A549 (cell line): Measurements from ENCODE around the gene MME. TPM values are rescaled to one million over a fixed set of nuclear protein-coding genes. Genes with fewer than 3 reads are reported as not detected.

ENCODE experiments used
- ATAC-seq, 2 experiments: fragments of 200-7000 bp in 1 of 2; fragments of >200 bp in 1 of 2; cut with Nextera tagmentation in 1 of 2; cut with Tn5 transposase in 1 of 2; 3 replicates each; pipeline versions ENCODE4 v1.8.0 to v1.9.1; 2018 to 2020; ENCODE audit warnings: mild to moderate bottlenecking in 1 of 2, moderate library complexity in 1 of 2
- CTCF ChIA-PET: fragments of 300-600 bp; sonication (Branson Sonifier 250); formaldehyde crosslinking; extraction: SDS; loops from one replicate; lab custom pipeline; 2021; ENCODE audit warnings: antibody characterized with exemption, inconsistent platforms; lab: Yijun Ruan, JAX
- POLR2A ChIA-PET: fragments of 350-600 bp; formaldehyde crosslinking; extraction: SDS; loops from one replicate; lab custom pipeline; 2021; ENCODE audit warnings: antibody characterized with exemption, inconsistent platforms; lab: Yijun Ruan, JAX
- DNase-seq, 2 experiments: peaks; one replicate each; pipeline versions ENCODE4 v3.0.0 to v3.0.0-alpha.2; 2011 to 2016; ENCODE audit warnings: low read depth in 1 of 2, low spot score in 1 of 2
- FAIRE-seq: peaks from 2 replicates; lab custom pipeline; 2011; peaks lifted over from hg19 to GRCh38; lab: Jason Lieb, UNC
- H3K27ac ChIP-seq, 2 experiments: fragments of >200 bp; sonication (Bioruptor Twin); formaldehyde crosslinking; 3 replicates each; pipeline ENCODE4 v1.5.1; 2016 to 2017
- H3K4me1 ChIP-seq: fragments of >200 bp; sonication (Bioruptor Twin); formaldehyde crosslinking; 3 replicates; pipeline ENCODE4 v1.6.1; 2016
- H3K4me2 ChIP-seq: fragments of >200 bp; sonication (Bioruptor Twin); formaldehyde crosslinking; 3 replicates; pipeline ENCODE4 v1.6.1; 2016
- H3K4me3 ChIP-seq: fragments of >200 bp; sonication (Bioruptor Twin); formaldehyde crosslinking; 3 replicates; pipeline ENCODE4 v1.5.1; 2016
- H3K9me3 ChIP-seq: fragments of >200 bp; sonication (Bioruptor Twin); formaldehyde crosslinking; 3 replicates; pipeline ENCODE4 v1.6.1; 2016
- CHD4 ChIP-seq: fragments of 200-600 bp; sonication (generic); IDR thresholded peaks from 2 replicates; pipeline ENCODE4 v1.6.1; 2016; ENCODE audit warnings: antibody characterized with exemption, mild to moderate bottlenecking, borderline replicate concordance
- EP300 ChIP-seq, 2 experiments: fragments of >200 bp; sonication (Bioruptor Twin); formaldehyde crosslinking; IDR thresholded peaks; 2 replicates in 1 of 2; 3 replicates in 1 of 2; pipeline ENCODE4 v1.6.1; 2016 to 2017
- FOSL2 ChIP-seq, 2 experiments: fragments of 450-650 bp in 1 of 2; fragments of >200 bp in 1 of 2; sonication (Bioruptor Twin) in 1 of 2; formaldehyde crosslinking; IDR thresholded peaks; 2 replicates each; pipeline versions ENCODE4 v1.5.0 to v1.6.1; 2016 to 2020; ENCODE audit warnings: mild to moderate bottlenecking in 1 of 2, moderate library complexity in 1 of 2
- FOXS1 ChIP-seq: fragments of 250-450 bp; sonication (Bioruptor Pico); IDR thresholded peaks from 2 replicates; pipeline ENCODE4 v1.5.0; 2020; ENCODE audit warnings: mild to moderate bottlenecking, moderate library complexity
- HDAC2 ChIP-seq: fragments of 200-600 bp; sonication (generic); IDR thresholded peaks from 2 replicates; pipeline ENCODE4 v1.6.1; 2016
- HES2 ChIP-seq: fragments of >200 bp; sonication (Bioruptor Twin); formaldehyde crosslinking; IDR thresholded peaks from 2 replicates; pipeline ENCODE4 v1.6.1; 2016
- HEYL ChIP-seq: fragments of 250-450 bp; sonication (Bioruptor Pico); IDR thresholded peaks from 2 replicates; pipeline ENCODE4 v1.8.0; 2021; ENCODE audit warnings: mild to moderate bottlenecking, moderate library complexity
- HOXA7 ChIP-seq: fragments of 250-450 bp; sonication (Bioruptor Pico); IDR thresholded peaks from 2 replicates; pipeline ENCODE4 v1.5.0; 2020; ENCODE audit warnings: mild to moderate bottlenecking, moderate library complexity
- JUN ChIP-seq, 2 experiments: fragments of >200 bp; sonication (Bioruptor Twin); formaldehyde crosslinking; IDR thresholded peaks; 2 replicates in 1 of 2; 3 replicates in 1 of 2; pipeline ENCODE4 v1.6.1; 2016 to 2017
- KDM5A ChIP-seq: fragments of 200-600 bp; sonication (generic); IDR thresholded peaks from 2 replicates; pipeline ENCODE4 v1.6.1; 2016; ENCODE audit warnings: antibody characterized with exemption, mild to moderate bottlenecking
- MAFK ChIP-seq: fragments of 450-650 bp; IDR thresholded peaks from 2 replicates; pipeline ENCODE4 v1.6.1; 2014; ENCODE audit not compliant: partially characterized antibody
- NR3C1 ChIP-seq: fragments of >200 bp; sonication (Bioruptor Twin); formaldehyde crosslinking; IDR thresholded peaks from 3 replicates; pipeline ENCODE4 v1.6.1; 2017
- PBX3 ChIP-seq: IDR thresholded peaks from 2 replicates; pipeline ENCODE4 v1.6.1; 2012
- PHF8 ChIP-seq: fragments of 200-600 bp; sonication (generic); IDR thresholded peaks from 2 replicates; pipeline ENCODE4 v1.6.1; 2016; ENCODE audit warnings: low read depth, mild to moderate bottlenecking, antibody characterized with exemption, moderate library complexity, borderline replicate concordance
- POLR2AphosphoS2 ChIP-seq: conservative IDR thresholded peaks from 2 replicates; pipeline ENCODE4 v1.6.1; 2012; ENCODE audit warnings: low read length, improper control_type of control experiment, inconsistent platforms
- RCOR1 ChIP-seq: fragments of 150-350 bp; IDR thresholded peaks from 2 replicates; pipeline ENCODE4 v1.6.1; 2014; ENCODE audit warnings: antibody characterized with exemption, low read length, low read depth
- RNF2 ChIP-seq: fragments of 200-600 bp; sonication (generic); IDR thresholded peaks from 2 replicates; pipeline ENCODE4 v1.6.1; 2016; ENCODE audit warnings: low read depth, mild to moderate bottlenecking, antibody characterized with exemption, moderate library complexity, borderline replicate concordance
- SMC3 ChIP-seq: fragments of >200 bp; sonication (Bioruptor Twin); formaldehyde crosslinking; IDR thresholded peaks from 3 replicates; pipeline ENCODE4 v1.6.1; 2018; ENCODE audit warnings: inconsistent platforms
- SREBF2 ChIP-seq: fragments of 450-650 bp; IDR thresholded peaks from 2 replicates; pipeline ENCODE4 v1.6.1; 2014; ENCODE audit warnings: mild to moderate bottlenecking, moderate library complexity
- ZFP36 ChIP-seq: fragments of 450-650 bp; IDR thresholded peaks from 2 replicates; pipeline ENCODE4 v1.6.1; 2014; ENCODE audit warnings: borderline replicate concordance; ENCODE audit not compliant: partially characterized antibody
- WGBS: methylation state at CpG from one replicate; pipeline ENCODE4 v1.1.6; 2017; ENCODE audit errors: missing lambda C conversion rate; 5-methylcytosine and 5-hydroxymethylcytosine counted together
- polyA plus RNA-seq, 4 experiments: library from polyadenylated mRNA; depleted of rRNA in 3 of 4; stranded (reverse); fragments of >200 nt; fragmentation: RNase III in 1 of 4; extraction: RNeasy Plus Mini Kit Qiagen cat#74134 plus additional on column Dnase treatment in 1 of 4; gene quantifications; 2 replicates in 3 of 4; 3 replicates in 1 of 4; pipeline ENCODE4 v1.2.3, GENCODE V29; 2011 to 2017
- TF ChIP-seq, protein P1 (sequence below): IDR thresholded peaks from 2 replicates; pipeline ENCODE4 v1.6.1; 2012; ENCODE audit warnings: low read depth, borderline replicate concordance

The MME gene
- polyA plus RNA-seq, 2 of the 4 experiments (the other 2 are of a cell fraction) = not detected

GRCh38 chr3:155135003-155135402, 54.9 kb downstream of the MME start:
- FAIRE-seq = no peak
- H3K4me3 ChIP-seq = no peak overlapping the region
- no peak overlapping the region for H3K27ac ChIP-seq
- no peak for DNase-seq
- H3K4me2 ChIP-seq = no peak overlapping the region
- H3K9me3 ChIP-seq = no peaks in the 10 kb centered on the region
- no peak for ATAC-seq
- no peaks in the 10 kb centered on the region for H3K4me1 ChIP-seq
- POLR2A ChIA-PET = no interaction called here
- TF ChIP-seq HEYL (CRISPR knock-in tag) = no peak
- no peak for TF ChIP-seq HDAC2
- no peak for TF ChIP-seq HOXA7 (CRISPR knock-in tag)
- TF ChIP-seq PBX3 = no peak
- TF ChIP-seq SREBF2 = no peak
- TF ChIP-seq RCOR1 = no peak
- no peak for TF ChIP-seq JUN (IDR thresholded peaks at IDR 0.05)
- TF ChIP-seq HES2 = no peak
- TF ChIP-seq KDM5A = no peak
- no peak for TF ChIP-seq NR3C1
- TF ChIP-seq, protein P1, sequence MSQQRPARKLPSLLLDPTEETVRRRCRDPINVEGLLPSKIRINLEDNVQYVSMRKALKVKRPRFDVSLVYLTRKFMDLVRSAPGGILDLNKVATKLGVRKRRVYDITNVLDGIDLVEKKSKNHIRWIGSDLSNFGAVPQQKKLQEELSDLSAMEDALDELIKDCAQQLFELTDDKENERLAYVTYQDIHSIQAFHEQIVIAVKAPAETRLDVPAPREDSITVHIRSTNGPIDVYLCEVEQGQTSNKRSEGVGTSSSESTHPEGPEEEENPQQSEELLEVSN = no peak
- TF ChIP-seq EP300 (IDR thresholded peaks at IDR 0.05) = no peak
- TF ChIP-seq, all 56 proteins: peak for 0
- CTCF ChIA-PET = no interaction called here

DNA sequence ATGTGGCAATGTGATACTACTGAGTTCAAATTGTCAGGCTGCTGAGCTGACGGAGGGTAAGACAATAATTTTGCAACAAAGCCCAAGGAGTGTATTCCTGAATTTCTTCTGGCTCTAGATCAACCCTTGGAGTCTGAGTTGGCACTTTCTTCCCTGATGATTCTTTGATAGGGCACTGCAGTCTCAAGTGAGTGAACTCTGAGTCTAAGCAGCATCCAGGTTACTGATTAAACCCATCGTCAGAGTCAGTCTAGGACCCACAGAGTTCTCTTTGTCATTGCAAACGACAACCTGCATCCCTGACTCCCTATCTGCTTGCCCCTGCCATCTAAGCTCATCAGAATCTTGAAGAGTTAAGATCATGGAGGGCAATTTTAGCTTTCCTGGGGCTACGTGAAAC, 58.6 kb downstream of the MME start:
- ChIA-PET POLR2A (no interaction called here), CTCF (no interaction called here)
- H3K4me2 ChIP-seq = no peak overlapping the region
- no peak for DNase-seq
- FAIRE-seq = no peak
- no peaks in the 10 kb centered on the region for H3K9me3 ChIP-seq
- WGBS = 26% methylated on average over 4 of the region's 4 CpGs
- TF ChIP-seq SMC3 (no peak), CHD4 (no peak), FOSL2 (IDR thresholded peaks at IDR 0.05) (no peak), FOSL2 (CRISPR knock-in tag; IDR thresholded peaks at IDR 0.05) (no peak), RNF2 (no peak), MAFK (no peak), RCOR1 (no peak), NR3C1 (no peak), EP300 (IDR thresholded peaks at IDR 0.05) (no peak), KDM5A (no peak), ZFP36 (no peak), PHF8 (no peak)
- no peak overlapping the region for H3K27ac ChIP-seq
- no peaks in the 10 kb centered on the region for H3K4me1 ChIP-seq
- no peak for ATAC-seq
- H3K4me3 ChIP-seq = no peak overlapping the region

- ATAC-seq = no peak
- Histone ChIP-seq H3K4me3 (no peak overlapping the region), H3K27ac (no peak overlapping the region), H3K9me3 (no peaks in the 10 kb centered on the region), H3K4me2 (no peak overlapping the region), H3K4me1 (no peaks in the 10 kb centered on the region)
- no peak for TF ChIP-seq FOSL2 (IDR thresholded peaks at IDR 0.05)
- no peak for TF ChIP-seq FOSL2 (CRISPR knock-in tag; IDR thresholded peaks at IDR 0.05)
- TF ChIP-seq, protein P1 = no peak
- DNase-seq = no peak
- WGBS = 0% methylated on average over 1 of the region's 1 CpG
- POLR2A ChIA-PET = no interaction called here
- CTCF ChIA-PET = no interaction called here
- FAIRE-seq = no peak
Measured at GRCh38 chr3:155147588-155147987, 67.5 kb downstream of the MME start.

- Histone ChIP-seq H3K4me3 (no peak overlapping the region), H3K9me3 (no peaks in the 10 kb centered on the region)
- TF ChIP-seq HES2 (no peak), POLR2AphosphoS2 (no peak), FOXS1 (CRISPR knock-in tag) (no peak)
- TF ChIP-seq, all 56 proteins: peak for 0
- ATAC-seq = no peak
- CTCF ChIA-PET = no interaction called here
- DNase-seq = no peak
- whole genome bisulfite sequencing = 1% methylated on average over 3 of the region's 3 CpGs
- Histone ChIP-seq H3K27ac (no peak overlapping the region), H3K4me1 (no peaks in the 10 kb centered on the region), H3K4me2 (no peak overlapping the region)
- no peak for FAIRE-seq
- POLR2A ChIA-PET = no interaction called here
Measured at GRCh38 chr3:155149494-155149893, 69.4 kb downstream of the MME start.
